Endothelial cell of hepatic sinusoid (primary cell): ENCODE measurements around the gene SPHK1.
"Not testable (repeated sequence)": the region's sequence is repeated elsewhere in the genome, so short reads cannot be mapped to it uniquely, and the experiment has no call there.

Experiments
- in situ Hi-C: cut with HindIII; loops from 2 replicates; pipeline ENCODE4 v1.10.0; 2017; ENCODE audit warnings: low sequenced_read_pairs

The SPHK1 gene, protein sequence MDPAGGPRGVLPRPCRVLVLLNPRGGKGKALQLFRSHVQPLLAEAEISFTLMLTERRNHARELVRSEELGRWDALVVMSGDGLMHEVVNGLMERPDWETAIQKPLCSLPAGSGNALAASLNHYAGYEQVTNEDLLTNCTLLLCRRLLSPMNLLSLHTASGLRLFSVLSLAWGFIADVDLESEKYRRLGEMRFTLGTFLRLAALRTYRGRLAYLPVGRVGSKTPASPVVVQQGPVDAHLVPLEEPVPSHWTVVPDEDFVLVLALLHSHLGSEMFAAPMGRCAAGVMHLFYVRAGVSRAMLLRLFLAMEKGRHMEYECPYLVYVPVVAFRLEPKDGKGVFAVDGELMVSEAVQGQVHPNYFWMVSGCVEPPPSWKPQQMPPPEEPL

DNA sequence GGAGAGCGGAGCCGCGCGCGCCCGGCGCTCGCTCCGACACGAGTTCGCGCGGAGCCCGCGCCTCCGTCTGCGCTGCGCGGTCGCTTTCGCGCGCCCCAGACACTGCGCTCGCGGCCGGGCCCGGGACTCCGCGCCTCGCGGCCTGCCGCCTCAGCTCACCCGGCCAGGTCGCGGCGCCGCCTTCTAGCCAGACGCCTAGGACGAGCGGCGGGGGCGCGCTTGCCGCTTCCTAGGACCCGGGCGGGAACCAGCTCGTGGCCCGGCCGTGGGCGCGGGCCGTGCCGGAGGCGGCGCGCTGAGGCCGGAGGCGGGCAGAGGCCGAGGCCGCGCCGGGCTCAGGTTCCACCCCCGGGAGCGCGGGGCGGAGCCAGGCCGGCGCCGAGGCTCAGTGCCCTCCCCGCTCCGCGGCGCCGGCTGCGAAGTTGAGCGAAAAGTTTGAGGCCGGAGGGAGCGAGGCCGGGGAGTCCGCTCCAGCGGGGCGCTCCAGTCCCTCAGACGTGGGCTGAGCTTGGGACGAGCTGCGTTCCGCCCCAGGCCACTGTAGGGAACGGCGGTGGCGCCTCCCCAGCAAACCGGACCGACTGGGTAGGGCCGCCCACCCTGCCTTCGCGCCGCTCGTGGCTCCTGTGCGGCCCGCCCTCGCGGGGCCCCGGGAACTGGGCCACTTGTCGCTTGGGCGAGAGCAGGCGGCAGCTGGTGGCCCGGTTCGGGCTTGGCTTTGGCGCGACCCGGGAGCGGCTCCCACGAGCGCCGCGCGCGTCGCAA lies at the start of gene SPHK1:
SPHK1 (plus strand) TSS at position 388 of the 765 bp plus-strand sequence. CDS start 1,036 bp downstream, outside the sequence.
- in situ Hi-C loops: no loop called here

DNA sequence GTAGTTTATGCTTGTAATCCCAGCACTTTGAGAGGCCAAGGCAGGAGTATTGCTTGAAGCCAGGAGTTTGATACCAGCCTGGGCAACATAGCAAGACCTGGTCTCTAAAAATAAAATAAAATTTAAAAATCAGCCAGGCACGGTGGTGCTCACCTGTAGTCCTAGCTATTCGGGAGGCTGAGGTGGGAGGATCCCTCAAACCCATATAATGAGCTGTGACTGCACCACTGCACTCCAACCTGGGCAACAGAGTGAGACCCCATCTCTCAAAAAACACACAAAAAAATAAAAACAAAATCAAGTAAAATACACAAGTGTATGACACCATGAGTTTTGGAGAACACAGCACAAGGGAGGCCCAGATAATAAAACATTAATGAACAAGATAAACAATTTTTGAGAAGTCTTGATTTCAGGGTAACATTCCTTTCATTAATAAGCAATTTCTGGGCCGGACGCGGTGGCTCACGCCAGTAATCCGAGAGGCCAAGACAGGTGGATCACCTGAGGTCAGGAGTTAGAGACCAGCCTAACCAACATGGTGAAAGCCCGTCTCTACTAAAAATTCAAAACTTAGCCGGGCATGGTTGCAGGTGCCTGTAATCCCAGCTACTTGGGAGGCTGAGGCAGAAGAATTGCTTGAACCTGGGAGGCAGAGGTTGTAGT lies 48.6 kb upstream of the SPHK1 start:
- in situ Hi-C loops: no loop called here

DNA sequence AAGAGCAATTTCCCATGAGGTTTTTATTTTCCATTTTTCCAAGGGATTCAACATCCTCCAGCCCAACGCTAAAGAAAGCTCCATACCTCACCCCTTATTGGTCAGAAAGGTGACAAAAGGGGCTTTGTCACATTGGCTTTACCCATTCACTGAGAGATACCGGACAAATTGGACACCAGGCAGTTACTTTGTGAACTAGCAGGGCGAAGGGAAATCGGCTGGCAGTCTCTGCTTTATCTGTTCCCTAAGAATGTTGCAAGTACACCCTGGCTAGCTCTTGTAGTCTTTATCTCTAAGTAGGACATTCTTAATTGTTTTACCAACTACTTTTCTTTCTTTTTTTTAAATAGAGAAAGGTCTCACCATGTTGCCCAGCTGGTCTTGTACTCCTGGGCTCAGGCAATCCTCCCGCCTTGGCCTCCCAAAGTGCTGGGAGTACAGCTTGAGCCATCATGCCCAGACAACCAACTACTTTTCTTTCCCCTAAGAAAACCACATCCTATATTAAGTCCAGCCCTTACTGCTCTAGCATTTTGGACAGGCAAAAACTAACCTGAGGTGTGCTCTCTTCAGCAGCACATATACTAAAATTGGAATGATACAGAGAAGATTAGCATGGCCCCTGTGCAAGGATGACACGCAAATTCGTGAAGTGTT lies 47.5 kb upstream of the SPHK1 start:
- in situ Hi-C loops: no loop called here

DNA sequence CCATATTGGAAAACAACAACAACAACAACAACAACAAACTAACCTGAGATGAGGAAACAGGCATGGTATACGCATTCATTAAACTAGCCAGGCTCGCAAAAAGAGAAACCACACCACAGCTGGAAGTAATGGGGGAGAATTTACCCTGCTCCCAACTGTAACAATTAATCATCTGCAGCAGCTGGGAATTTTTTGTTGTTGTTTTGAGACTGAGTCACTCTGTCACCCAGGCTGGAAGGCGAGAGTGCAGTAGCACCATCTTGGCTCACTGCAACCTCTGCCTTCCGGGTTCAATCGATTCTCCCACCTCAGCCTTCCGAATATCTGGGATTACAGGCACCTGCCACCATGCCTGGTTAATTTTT lies 47.0 kb upstream of the SPHK1 start:
- in situ Hi-C loops: no loop called here

DNA sequence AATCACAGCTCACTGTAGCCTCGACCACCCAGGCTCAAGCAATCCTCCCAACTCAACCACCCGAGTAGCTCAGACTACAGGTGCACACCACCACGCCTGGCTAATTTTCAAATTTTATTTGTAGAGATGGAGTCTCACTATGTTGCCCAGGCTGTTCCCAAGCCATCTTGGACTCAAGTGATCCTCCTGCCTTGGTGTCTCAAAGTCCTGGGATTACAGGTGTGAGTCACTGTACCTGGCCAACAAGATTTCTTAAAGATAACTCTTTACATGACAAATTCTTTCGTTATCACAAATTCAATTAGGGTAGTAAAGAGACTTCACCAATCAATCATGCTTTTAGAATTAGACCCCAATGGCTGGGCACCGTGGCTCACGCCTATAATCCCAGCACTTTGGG lies 43.1 kb upstream of the SPHK1 start:
- in situ Hi-C loops: no loop called here

DNA sequence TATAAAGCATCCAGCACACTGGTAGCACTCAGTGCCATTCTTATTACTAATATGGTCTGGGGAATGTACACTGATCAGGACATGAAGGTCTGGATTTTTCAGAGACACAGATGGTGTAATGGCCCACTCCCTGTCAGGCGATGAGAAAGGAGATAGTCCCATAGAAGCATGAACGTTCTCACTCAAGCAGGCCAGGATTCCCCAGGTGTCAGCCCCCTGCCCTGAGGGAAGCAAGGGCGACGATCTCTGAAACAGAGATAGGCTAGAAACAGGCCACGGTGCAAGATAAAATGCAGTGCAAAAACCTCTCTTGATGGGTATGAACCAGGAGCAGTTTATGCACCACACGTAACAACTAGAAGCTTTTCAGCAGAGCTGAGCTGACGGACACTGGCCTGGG lies 41.3 kb upstream of the SPHK1 start:
- in situ Hi-C loops: no loop called here

DNA sequence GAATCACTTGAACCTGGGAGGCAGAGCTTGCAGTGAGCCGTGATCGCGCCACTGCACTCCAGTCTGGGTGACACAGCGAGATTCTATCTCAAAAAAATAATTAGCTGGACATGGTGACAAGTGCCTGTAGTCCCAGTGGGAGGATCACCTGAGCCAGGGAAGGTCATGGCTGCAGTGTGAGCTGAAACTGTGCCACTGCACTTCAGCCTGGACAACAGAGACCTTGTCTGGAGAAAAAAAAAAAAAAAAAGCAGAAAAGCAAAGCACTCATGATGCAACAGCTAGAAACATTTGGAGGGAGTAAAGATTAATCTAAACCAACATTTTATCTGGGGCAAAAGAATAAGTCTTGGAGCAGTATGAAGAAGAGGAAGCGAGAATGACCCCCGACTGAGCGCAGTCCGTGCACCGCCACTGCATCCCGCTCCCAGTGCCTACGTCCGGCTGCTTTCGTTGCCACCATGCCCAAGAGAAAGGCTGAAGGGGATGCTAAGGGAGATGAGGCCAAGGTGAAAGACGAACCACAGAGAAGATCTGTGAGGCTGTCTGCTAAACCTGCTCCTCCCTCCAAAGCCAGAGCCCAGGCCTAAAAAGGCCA lies 38.9 kb upstream of the SPHK1 start:
- in situ Hi-C loops: no loop called here

DNA sequence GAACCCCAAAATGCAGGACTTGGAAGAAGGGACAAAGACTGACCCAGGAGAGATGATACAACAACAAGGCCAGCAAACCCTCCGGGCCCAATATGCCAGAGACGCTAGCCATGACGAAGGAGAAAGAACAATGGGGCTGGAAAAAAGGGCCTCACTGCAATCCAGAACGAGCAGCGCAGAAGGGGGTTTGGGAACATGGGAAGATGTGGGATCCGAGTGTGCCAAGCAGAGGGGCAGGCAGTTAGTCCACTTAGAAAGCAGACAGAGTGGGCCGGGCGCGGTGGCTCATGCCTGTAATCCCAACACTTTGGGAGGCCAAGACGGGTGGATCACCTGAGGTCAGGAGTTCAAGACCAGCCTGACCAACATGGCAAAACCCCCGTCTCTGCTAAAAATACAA lies 37.5 kb upstream of the SPHK1 start:
- in situ Hi-C loops: not testable (repeated sequence)

DNA sequence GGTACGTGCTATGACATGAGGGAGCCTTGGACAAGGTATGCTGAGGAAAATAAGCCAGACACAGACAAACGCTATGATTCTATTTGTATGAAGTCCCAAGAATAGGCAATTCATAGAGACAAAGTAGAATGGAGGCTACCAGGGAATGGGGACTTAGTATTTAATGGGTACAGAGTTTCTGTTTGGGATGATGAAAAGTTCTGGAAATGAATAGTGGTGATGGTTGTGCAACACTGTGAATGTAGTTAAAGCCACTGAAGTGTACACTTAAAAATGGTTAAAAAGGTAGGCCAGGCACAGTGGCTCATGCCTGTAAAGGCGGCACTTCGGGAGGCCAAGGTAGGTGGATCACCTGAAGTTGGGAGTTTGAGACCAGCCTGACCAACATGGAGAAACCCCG lies 33.9 kb upstream of the SPHK1 start:
- in situ Hi-C loops: loop anchor here (5.0 kb wide), 1 partner anchor 38 kb away; no protein-coding TSS in a partner anchor

DNA sequence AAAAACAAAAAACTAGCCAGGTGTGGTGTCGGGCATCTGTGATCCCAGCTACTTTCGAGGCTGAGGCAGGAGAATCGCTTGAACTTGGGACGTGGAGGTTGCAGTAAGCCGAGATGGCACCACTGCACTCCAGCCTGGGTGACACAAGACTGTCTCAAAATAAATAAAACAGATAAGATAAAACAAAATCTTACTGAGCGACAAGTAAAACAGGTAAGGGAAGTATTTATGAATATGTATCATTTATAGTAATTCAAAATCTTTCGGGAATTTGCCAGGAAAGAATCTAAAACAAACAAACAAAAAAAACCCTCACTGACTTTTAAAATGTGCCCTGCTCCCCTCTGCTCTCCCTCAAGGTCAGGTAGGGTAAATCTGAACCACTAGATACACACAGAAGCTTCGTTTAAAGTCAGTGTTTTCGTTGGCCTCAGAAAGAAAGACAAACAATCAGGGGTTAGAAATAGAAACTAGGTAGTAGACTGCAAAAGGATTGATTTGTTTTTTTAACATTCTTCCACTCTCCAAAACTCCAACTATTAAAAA lies 32.8 kb upstream of the SPHK1 start:
- in situ Hi-C loops: loop anchor here (5.0 kb wide), 1 partner anchor 39 kb away; no protein-coding TSS in a partner anchor

DNA sequence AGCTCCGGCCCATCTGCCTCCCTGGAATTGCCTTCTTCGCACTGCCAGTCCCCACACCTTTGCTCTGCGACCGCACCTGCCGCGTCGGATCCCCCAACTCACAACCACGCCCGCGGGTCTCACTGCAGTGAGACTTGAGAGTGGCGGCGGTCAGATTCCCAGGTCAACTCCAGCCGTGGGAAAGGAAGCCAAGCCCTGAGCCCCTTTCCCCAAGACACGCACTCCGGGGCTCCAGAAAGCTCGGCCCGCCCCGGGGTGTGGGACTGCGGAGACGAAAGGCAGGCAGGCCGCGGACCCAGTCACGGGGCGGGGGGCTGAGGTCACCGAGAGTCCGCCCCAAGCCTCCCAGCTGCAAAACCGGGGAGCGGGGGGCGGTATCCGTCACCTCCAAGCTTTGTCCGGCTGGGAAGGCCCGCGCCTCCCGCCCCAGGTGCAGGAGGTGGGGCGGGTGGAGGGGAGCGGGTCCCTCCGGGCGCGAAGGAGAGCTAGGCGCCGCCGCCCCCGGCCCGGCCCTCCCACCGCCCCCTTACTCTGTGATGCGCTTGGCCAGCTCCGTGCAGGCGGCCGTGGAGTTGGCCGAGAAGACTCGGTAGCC lies 31.3 kb upstream of the SPHK1 start:
- in situ Hi-C loops: loop anchor here (5.0 kb wide), 1 partner anchor 41 kb away; no protein-coding TSS in a partner anchor

DNA sequence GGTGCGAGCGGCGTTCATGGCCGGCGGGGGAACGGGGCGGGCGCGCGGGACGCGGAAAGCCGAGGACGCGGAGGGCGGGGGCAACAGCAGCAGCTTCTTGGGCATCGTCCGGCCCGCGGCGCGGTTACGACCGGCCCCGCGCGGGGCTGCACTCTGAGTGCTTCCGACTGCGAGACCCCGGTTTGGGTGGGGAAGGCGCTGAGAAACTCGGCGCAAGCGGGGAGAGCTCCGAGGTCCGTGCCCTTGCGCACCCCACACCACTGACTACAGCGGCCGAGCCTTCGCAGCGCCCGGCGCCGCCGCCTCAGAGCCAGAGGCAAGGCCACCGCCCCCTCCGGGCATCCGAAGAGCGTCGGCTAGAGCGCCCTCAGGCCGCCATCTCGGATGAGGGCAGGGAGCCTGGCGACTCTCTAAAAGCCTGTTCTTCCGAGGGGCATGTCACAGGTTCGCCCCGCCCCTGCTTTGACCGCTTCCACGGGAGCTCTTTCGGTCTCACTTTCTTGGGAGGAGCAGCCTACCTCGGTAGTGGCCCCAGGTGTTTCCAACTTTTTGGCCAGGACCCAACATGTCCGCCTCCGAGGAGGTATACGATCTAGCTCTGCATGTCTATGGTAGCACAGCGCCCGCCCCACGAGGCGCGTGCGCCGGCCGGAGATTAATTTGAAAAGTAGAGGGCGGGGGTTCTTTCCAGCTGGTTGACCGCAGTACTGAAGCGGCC lies 30.7 kb upstream of the SPHK1 start, which contains the start of gene PRPSAP1:
PRPSAP1 (minus strand) TSS at position 318 of the 718 bp plus-strand sequence; CDS start at position 105, 213 bp downstream.
- in situ Hi-C loops: loop anchor here (5.0 kb wide), 1 partner anchor 41 kb away; no protein-coding TSS in a partner anchor

DNA sequence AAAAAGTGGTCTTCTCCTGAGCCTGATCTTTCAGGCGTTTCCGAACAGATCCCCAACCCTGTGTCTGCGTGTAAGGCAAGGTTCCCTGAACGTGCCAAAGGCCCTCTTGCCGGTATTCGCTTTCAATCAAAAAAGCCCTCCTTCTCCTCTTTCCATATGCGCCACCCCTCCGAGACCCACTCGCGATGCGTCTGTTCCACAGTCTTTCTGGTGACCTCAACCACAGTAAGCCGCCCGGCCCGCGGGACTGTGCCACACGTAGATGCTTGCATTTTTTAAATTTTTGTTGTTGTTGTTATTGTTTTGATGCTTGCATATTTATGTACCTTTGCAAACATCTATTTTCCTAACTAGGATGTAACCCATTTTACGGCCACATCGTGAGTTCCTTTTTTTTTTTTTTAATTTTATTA lies 30.1 kb upstream of the SPHK1 start:
- in situ Hi-C loops: loop anchor here (5.0 kb wide), 1 partner anchor 42 kb away; no protein-coding TSS in a partner anchor

DNA sequence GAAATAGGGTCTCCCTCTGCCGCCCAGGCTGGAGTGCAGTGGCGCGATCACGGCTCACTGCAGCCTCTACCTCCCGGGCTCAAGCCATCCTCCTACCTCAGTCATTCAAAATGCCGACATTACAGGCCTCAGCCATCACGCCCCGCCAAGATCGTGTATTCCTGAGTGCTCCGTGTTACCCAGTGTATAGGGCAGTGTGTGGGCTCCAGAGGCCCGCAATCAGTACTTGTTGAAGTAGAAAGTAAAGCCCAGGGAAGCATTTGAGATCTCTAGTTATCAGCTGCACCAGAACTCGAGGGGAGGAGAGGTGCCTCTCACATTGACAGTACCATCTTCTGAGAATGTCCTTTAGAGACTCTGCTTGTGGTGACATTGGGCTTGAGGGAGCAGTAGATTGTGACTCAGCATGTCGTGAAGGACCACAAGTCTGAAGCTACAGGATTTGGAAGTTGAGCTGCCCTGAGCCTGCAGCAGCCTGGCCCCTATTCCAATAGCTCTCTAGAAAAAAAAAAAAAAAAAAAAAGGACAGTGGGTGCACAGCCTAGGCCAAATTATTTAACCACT lies 29.6 kb upstream of the SPHK1 start:
- in situ Hi-C loops: loop anchor here (5.0 kb wide), 1 partner anchor 43 kb away; no protein-coding TSS in a partner anchor

DNA sequence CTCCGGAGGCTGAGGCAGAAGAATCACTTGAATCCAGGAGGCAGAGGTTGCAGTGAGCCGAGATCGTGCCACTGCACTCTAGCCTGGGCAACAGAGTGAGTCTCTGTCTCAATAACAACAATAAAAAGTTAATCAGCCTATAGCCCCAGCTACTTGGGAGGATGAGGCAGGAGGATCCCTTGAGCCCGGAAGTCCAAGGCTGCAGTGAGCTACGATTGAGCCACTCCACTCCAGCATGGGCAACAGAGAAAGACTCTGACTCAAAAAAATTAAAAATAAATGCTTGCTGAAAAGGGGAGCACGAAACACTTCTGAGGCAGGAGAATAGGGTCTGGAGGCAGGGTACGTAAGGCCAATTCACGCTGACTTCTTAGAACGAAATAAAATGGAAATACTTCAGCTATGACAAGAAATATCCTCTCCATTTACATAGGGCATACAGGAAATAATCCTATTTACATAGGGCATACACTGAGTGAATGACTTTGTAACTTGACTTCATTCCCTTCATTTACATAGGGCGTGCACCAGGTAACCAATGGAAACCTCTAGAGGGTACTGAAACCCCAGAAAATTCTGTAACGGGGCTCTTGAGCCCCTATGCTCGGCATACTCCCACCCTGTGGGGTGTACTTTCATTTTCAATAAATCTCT lies 27.5 kb upstream of the SPHK1 start:
- in situ Hi-C loops: no loop called here

DNA sequence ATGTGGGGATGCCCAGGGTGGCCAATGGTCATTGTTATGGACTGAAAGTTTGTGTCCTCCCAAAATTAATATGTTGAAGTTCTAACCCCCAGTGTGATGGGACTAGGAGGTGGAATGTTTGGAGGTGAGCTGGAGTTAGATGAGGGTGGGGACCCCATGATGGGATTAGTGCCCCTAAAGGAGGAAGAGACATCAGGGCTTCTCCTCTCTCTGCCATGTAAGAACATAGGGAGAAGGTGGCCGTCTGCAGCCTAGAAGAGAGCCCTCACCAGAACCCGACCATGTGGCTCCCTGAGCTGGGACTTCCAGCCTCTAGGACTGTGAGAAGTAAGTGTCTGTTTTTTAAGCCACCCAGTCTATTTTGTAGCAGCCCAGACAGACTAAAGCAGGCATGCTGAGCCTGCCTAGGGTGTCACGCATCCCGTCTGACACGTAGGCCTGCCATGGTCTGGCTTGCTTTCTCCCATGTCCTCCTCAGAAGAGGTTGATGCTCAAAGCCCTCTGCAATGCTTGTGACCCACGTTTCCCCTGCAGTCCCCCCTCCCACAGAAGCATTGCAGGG lies 26.7 kb upstream of the SPHK1 start:
- in situ Hi-C loops: no loop called here

DNA sequence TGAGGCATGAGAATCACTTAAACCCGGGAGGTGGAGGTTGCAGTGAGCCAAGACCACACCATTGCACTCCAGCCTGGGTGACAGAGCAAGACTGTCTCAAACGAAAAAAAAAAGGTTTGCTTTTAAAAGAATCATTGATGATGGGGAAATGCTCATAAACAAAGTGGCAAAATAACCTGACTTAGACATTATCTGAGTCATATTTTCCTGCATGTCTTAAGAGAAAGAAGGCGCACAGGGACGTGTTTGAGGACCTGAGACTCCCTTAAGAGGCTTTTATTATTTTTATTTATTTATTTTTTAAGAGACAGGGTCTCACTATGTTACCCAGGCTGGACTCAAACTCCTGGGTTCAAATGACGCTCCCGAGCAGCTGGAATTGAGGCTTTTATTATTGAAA lies 25.0 kb upstream of the SPHK1 start:
- in situ Hi-C loops: no loop called here

DNA sequence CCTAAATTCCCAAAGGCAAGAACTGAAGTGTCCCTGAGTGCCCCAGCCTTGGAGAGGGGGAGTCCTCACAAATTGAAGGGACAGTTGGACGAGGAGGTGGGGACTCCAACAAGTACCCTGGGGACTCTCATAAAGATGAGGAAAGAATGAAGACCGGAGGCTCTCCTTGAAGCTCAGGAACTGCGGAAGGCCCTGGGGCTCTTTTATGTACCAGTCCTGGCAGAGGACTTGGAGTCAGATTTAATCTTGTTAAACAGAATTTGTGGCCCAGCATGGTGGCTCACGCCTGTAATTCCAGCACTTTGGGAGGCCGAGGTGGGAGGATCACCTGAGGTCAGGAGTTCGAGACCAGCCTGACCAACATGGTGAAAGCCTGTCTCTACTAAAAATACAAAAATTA lies 24.6 kb upstream of the SPHK1 start:
- in situ Hi-C loops: not testable (repeated sequence)
